Endothelial cell (in vitro differentiated cells): Measurements from ENCODE around the gene MINK1. TPM values are rescaled to one million over a fixed set of nuclear protein-coding genes. Genes with fewer than 3 reads are reported as not detected.
A peak's percentile ranks its signal among the peaks of the same experiment; 100 is the strongest.

Experiments used
- DNase-seq: peaks from one replicate; pipeline ENCODE4 v3.0.0; 2021; ENCODE audit warnings: low spot score
- H3K27ac Mint-ChIP-seq: one replicate; pipeline ENCODE4 v1.8.0; 2021; ENCODE audit warnings: mixed read lengths, inconsistent platforms; ENCODE audit not compliant: unreplicated experiment
- H3K27me3 Mint-ChIP-seq: one replicate; pipeline ENCODE4 v1.8.0; 2021; ENCODE audit warnings: mild to moderate bottlenecking, moderate library complexity, mixed read lengths, inconsistent platforms; ENCODE audit not compliant: unreplicated experiment
- H3K36me3 Mint-ChIP-seq: one replicate; pipeline ENCODE4 v1.8.0; 2021; ENCODE audit warnings: mild to moderate bottlenecking, low read depth, mixed read lengths, inconsistent platforms; ENCODE audit not compliant: unreplicated experiment
- H3K4me1 Mint-ChIP-seq: one replicate; pipeline ENCODE4 v1.8.0; 2021; ENCODE audit warnings: mild to moderate bottlenecking, mixed read lengths, inconsistent platforms; ENCODE audit not compliant: unreplicated experiment
- H3K4me3 Mint-ChIP-seq: one replicate; pipeline ENCODE4 v1.8.0; 2021; ENCODE audit warnings: mild to moderate bottlenecking, mixed read lengths, inconsistent platforms; ENCODE audit not compliant: unreplicated experiment
- H3K9me3 Mint-ChIP-seq: one replicate; pipeline ENCODE4 v1.8.0; 2021; ENCODE audit warnings: mixed read lengths, inconsistent platforms; ENCODE audit not compliant: unreplicated experiment
- total RNA-seq: library from RNA; stranded (reverse); fragmentation: NEBNext Ultra II Directional; extraction: Animal tissue kit (Norgen Biotek cat#: 25700); gene quantifications from one replicate; pipeline ENCODE4 v1.2.1, GENCODE V29; 2021; ENCODE audit not compliant: unreplicated experiment
- TF ChIP-seq, protein P1 (sequence below): fragments of 200-600 bp; sonication (generic); IDR thresholded peaks from one replicate; pipeline ENCODE4 v1.5.0; 2021; ENCODE audit warnings: antibody characterized with exemption; ENCODE audit not compliant: unreplicated experiment

The MINK1 gene
- total RNA-seq, 1 donor from 2014 or later, result 176 TPM

DNA sequence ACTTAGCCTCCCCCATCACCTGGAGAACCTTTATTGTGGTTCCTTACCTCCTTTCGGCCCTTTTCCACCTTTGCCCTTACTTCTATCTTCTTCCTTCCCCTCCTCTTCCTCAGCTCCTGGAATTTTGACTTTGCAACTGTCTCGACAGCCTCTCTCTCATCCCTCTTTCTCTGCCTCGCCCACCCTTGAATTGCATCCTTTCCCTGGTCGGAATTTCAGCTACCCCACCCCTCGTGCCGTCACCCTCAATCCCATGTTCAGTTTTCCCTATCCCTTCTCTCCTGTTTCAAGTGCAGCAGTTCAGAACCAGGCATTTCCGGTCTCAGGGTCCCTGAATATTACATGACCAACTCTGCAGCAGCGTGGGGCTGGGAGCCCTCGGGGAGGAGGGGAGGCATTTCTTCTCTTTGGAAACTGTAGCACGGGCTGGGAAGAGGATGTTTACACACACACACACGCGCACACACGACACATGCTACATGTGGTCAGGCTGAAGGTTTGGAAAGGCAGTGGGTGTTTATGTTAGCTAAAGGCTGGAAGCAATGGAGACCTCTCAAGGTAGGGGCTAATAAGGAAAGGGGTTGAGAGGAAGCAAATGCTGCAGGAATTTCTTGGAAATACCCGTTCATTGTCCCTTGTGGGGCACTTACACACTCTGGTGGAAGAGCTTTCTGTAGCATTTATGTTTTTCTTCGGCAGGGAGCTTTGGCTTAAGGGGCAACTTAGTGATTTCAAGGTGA, 971 bp downstream of the MINK1 start:
- Mint-ChIP-seq H3K4me1 (peaks cover 34% of the 10 kb centered on the region), H3K36me3 (peaks cover 16% of the 10 kb centered on the region), H3K27ac (peak overlapping the region; percentile 85), H3K9me3 (no peaks in the 10 kb centered on the region), H3K27me3 (peaks cover 1% of the 10 kb centered on the region), H3K4me3 (peak overlapping the region; percentile 97)
- TF ChIP-seq, protein P1, sequence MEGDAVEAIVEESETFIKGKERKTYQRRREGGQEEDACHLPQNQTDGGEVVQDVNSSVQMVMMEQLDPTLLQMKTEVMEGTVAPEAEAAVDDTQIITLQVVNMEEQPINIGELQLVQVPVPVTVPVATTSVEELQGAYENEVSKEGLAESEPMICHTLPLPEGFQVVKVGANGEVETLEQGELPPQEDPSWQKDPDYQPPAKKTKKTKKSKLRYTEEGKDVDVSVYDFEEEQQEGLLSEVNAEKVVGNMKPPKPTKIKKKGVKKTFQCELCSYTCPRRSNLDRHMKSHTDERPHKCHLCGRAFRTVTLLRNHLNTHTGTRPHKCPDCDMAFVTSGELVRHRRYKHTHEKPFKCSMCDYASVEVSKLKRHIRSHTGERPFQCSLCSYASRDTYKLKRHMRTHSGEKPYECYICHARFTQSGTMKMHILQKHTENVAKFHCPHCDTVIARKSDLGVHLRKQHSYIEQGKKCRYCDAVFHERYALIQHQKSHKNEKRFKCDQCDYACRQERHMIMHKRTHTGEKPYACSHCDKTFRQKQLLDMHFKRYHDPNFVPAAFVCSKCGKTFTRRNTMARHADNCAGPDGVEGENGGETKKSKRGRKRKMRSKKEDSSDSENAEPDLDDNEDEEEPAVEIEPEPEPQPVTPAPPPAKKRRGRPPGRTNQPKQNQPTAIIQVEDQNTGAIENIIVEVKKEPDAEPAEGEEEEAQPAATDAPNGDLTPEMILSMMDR, result no peak
- peak; percentile 22 for DNase-seq

DNA sequence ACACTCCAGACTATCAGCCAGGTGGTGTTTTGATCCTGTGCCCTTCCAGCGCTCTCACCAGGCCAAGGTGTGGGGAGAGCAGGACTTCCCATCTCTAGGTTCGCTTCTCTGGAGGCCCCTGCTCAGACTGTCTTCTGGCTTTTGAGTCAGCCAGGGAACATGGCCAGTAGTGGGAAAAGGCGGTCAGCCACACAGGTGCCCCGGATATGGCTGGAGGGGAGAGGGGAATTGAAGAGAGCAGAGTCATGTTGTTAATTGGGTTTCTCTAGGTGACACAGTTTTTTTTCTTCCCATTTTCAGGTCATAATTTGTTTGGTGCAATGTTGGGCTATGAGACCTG, 1.5 kb downstream of the MINK1 start:
- DNase-seq, result no peak
- Mint-ChIP-seq H3K27ac (no peak overlapping the region), H3K4me1 (peaks cover 39% of the 10 kb centered on the region), H3K4me3 (peak overlapping the region; percentile 97), H3K36me3 (peaks cover 16% of the 10 kb centered on the region), H3K27me3 (peaks cover 1% of the 10 kb centered on the region), H3K9me3 (no peaks in the 10 kb centered on the region)
- TF ChIP-seq, protein P1, result no peak

DNA sequence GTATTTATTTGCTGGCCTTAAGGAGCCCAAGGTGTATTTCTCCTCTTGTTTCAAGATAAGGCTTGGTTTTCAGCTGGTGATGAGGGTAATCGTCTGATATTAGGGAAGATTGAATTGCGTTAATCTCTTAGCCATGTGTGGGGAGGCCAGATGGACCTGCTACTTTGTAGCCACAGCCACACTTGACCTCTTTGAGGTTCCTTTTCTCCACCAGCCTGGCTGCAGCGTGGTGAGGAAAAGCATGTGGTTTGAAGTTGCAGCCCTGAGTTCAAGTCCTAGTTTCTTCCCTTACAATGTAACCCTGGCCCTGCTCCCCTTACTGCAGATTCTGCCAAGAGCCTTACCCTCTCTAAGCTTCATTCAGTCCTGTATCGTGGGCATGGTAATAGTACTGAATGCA, 3.1 kb downstream of the MINK1 start:
- Mint-ChIP-seq H3K27ac (no peak overlapping the region), H3K36me3 (peaks cover 16% of the 10 kb centered on the region), H3K4me3 (peak overlapping the region; percentile 71), H3K4me1 (peaks cover 50% of the 10 kb centered on the region), H3K27me3 (peaks cover 4% of the 10 kb centered on the region), H3K9me3 (no peaks in the 10 kb centered on the region)
- DNase-seq, result no peak
- TF ChIP-seq, protein P1, result no peak

DNA sequence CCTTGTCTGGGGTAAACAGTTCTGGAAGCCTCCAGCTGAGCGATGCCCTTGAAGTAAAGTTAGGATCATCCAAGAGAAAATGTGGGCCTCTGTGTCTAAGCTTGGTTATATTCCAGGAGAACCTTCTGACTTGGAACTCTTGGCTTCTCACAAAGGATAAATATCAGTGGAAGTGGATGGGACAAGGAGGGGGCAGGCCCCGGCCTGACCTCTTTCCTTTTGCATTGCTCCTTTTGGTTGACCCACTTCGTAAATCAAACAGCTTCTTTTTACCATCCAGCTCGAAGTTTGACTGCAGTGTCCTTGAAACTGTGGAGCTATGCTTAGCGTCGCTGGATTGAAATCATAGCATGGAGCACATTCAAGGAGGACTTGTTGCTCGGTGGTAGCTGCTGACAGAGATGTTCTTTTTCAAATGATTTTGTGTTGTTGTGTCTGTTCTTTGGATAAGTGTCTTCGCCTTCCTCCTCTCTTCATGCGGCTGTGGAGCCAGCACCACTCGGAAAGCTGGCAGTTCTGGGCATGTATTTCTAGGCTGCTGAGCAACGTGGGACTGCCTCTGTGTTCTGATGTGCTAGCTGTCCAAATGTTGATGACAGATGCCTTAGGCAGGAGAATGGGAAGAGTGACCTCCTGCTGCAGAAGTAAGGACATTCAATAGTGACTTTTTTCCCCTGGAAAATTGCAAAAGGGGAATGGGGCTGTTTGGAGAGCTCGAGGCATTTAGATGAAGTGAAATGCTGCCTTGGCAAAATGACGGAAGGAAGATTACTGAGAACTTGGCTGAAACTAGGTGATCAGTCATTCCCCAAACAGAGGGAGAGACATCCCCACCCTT, 4.5 kb downstream of the MINK1 start:
- Mint-ChIP-seq H3K4me1 (peaks cover 50% of the 10 kb centered on the region), H3K27me3 (peaks cover 4% of the 10 kb centered on the region), H3K27ac (peak overlapping the region; percentile 55), H3K4me3 (peak overlapping the region; percentile 23), H3K36me3 (peaks cover 16% of the 10 kb centered on the region), H3K9me3 (no peaks in the 10 kb centered on the region)
- TF ChIP-seq, protein P1, result no peak
- DNase-seq, result no peak
